ENCODE data around the gene ELP4. TPM values are rescaled to one million over a fixed set of nuclear protein-coding genes. Genes with fewer than 3 reads are reported as not detected.

Gene ELP4
- total and polyA plus RNA-seq, 2 experiments from 2014 or later: 28.2 to 38.3 TPM

DNA sequence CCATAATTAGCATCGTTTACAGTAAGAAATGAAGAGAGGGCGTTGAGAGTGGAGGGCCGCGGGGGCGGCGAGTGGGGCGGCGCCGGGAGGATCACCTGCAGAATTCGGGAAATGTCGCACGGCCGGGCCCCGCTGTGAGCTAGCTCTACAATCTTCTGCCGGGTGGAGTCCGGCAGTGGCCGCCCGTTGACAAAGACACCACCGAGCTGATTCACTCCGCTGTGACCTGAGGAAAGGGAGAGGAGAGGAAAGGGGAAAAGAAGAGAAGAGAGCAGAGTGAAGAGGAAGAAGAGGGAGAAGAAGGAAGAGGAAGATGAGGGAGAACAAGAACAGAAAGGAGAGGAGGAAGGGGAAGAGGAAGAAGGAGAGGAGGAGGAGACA is 293.0 kb downstream of the ELP4 start:
- peaks cover 51% of the 10 kb centered on the region for H3F3A ChIP-seq (replicated peaks; ENCODE audit: low read depth)
- Mint-ChIP-seq H3K27ac (no peak overlapping the region), H3K9me3 (peaks cover 7% of the 10 kb centered on the region; the same call in 2 of the 3 replicates), H3K4me3 (no peak overlapping the region), H3K4me1 (peaks cover 54% of the 10 kb centered on the region), H3K27me3 (ENCODE audit: insufficient read depth, low read depth, poor library complexity) (peaks cover 99% of the 10 kb centered on the region), H3K36me3 (ENCODE audit: low read depth) (no peaks in the 10 kb centered on the region)
- H2AFZ ChIP-seq: no peak overlapping the region
- H3K79me2 ChIP-seq (replicated peaks; ENCODE audit: insufficient read depth): no peaks in the 10 kb centered on the region
- H3K4me3 ChIP-seq: peak overlapping the region; percentile 58; the same call in 1 of the 2 replicates
- TF ChIP-seq EZH2 (IDR thresholded peaks at IDR 0.05; ENCODE audit: low read depth, unreplicated experiment): peak; percentile 99
- peak; percentile 89 for TF ChIP-seq EZH2phosphoT487 (IDR thresholded peaks at IDR 0.05; ENCODE audit: unreplicated experiment)
- TF ChIP-seq, protein P1, sequence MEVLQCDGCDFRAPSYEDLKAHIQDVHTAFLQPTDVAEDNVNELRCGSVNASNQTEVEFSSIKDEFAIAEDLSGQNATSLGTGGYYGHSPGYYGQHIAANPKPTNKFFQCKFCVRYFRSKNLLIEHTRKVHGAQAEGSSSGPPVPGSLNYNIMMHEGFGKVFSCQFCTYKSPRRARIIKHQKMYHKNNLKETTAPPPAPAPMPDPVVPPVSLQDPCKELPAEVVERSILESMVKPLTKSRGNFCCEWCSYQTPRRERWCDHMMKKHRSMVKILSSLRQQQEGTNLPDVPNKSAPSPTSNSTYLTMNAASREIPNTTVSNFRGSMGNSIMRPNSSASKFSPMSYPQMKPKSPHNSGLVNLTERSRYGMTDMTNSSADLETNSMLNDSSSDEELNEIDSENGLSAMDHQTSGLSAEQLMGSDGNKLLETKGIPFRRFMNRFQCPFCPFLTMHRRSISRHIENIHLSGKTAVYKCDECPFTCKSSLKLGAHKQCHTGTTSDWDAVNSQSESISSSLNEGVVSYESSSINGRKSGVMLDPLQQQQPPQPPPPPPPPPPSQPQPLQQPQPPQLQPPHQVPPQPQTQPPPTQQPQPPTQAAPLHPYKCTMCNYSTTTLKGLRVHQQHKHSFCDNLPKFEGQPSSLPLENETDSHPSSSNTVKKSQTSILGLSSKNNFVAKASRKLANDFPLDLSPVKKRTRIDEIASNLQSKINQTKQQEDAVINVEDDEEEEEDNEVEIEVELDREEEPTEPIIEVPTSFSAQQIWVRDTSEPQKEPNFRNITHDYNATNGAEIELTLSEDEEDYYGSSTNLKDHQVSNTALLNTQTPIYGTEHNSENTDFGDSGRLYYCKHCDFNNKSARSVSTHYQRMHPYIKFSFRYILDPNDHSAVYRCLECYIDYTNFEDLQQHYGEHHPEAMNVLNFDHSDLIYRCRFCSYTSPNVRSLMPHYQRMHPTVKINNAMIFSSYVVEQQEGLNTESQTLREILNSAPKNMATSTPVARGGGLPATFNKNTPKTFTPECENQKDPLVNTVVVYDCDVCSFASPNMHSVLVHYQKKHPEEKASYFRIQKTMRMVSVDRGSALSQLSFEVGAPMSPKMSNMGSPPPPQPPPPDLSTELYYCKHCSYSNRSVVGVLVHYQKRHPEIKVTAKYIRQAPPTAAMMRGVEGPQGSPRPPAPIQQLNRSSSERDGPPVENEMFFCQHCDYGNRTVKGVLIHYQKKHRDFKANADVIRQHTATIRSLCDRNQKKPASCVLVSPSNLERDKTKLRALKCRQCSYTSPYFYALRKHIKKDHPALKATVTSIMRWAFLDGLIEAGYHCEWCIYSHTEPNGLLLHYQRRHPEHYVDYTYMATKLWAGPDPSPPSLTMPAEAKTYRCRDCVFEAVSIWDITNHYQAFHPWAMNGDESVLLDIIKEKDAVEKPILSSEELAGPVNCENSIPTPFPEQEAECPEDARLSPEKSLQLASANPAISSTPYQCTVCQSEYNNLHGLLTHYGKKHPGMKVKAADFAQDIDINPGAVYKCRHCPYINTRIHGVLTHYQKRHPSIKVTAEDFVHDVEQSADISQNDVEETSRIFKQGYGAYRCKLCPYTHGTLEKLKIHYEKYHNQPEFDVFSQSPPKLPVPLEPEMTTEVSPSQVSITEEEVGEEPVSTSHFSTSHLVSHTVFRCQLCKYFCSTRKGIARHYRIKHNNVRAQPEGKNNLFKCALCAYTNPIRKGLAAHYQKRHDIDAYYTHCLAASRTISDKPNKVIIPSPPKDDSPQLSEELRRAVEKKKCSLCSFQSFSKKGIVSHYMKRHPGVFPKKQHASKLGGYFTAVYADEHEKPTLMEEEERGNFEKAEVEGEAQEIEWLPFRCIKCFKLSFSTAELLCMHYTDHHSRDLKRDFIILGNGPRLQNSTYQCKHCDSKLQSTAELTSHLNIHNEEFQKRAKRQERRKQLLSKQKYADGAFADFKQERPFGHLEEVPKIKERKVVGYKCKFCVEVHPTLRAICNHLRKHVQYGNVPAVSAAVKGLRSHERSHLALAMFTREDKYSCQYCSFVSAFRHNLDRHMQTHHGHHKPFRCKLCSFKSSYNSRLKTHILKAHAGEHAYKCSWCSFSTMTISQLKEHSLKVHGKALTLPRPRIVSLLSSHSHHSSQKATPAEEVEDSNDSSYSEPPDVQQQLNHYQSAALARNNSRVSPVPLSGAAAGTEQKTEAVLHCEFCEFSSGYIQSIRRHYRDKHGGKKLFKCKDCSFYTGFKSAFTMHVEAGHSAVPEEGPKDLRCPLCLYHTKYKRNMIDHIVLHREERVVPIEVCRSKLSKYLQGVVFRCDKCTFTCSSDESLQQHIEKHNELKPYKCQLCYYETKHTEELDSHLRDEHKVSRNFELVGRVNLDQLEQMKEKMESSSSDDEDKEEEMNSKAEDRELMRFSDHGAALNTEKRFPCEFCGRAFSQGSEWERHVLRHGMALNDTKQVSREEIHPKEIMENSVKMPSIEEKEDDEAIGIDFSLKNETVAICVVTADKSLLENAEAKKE (CRISPR knock-in tag; IDR thresholded peaks at IDR 0.05): no peak
- no peaks in the 10 kb centered on the region for H3K36me3 ChIP-seq (ENCODE audit: insufficient read depth)
- 0 out of 2 replicates have a peak overlapping the region, but pooled peaks have one; percentile 74 for H3K4me2 ChIP-seq
- ATAC-seq (no peak), DNase-seq (ENCODE audit: low spot score) (peak; percentile 53)
- H3K9me2 ChIP-seq (ENCODE audit: insufficient read depth): no peaks in the 10 kb centered on the region
- H3K27ac ChIP-seq (ENCODE audit: low read depth): no peak overlapping the region
- peaks cover 100% of the 10 kb centered on the region for H3K27me3 ChIP-seq (ENCODE audit: insufficient read depth)
- H3K4me1 ChIP-seq (ENCODE audit: insufficient read depth): peaks cover 62% of the 10 kb centered on the region
- H4K20me1 ChIP-seq (replicated peaks; ENCODE audit: insufficient read depth): peaks cover 29% of the 10 kb centered on the region

DNA sequence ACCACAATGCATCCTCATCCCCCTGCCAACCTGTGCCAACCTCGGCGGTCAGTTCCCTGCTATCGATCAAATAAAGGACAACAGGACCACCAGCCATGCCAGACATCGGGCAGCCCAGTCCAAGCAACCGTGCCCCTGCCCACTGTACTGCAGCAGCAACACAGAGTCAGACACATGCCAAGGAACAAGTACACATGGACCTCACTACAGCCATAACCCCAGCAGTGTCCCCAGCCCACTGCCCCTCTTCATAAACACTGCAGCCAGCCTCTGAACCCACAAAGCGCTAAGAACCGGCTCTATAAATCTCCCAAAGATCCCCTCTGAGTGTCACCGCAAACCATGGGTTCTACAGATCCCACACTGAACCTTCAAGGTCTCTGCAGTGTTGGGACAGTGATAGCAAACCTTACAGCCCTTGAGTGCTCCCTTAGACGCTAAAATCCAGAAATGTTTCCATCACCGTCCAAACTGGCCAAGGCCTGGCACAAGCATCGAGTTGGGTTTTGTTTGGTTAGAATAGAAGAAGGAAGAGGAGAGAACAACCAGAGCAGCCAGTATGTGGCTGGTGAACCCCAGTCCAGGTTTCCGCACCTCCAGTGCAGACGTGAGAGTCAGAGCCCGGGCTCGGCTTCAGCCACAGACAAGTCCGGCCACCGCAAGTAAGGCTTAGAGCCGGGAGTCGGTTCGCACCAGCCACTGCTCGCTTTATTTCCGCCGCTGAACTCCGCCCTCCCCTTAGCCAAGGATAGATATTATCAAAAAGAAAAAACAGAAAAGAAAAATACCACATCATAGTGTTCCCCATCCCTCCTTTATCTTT is 293.6 kb downstream of the ELP4 start:
- H3K4me3 ChIP-seq: peak overlapping the region; percentile 58; the same call in 1 of the 2 replicates
- no peaks in the 10 kb centered on the region for H3K9me2 ChIP-seq (ENCODE audit: insufficient read depth)
- DNase-seq (ENCODE audit: low spot score) (peak; percentile 67), ATAC-seq (no peak)
- H3K27ac ChIP-seq (ENCODE audit: low read depth): no peak overlapping the region
- no peaks in the 10 kb centered on the region for H3K36me3 ChIP-seq (ENCODE audit: insufficient read depth)
- Mint-ChIP-seq H3K9me3 (peaks cover 7% of the 10 kb centered on the region; the same call in 2 of the 3 replicates), H3K27ac (no peak overlapping the region), H3K4me3 (peak overlapping the region; percentile 65; the same call in 2 of the 3 replicates), H3K36me3 (ENCODE audit: low read depth) (no peaks in the 10 kb centered on the region), H3K27me3 (ENCODE audit: insufficient read depth, low read depth, poor library complexity) (peaks cover 99% of the 10 kb centered on the region), H3K4me1 (peaks cover 57% of the 10 kb centered on the region)
- peaks cover 100% of the 10 kb centered on the region for H3K27me3 ChIP-seq (ENCODE audit: insufficient read depth)
- H3K79me2 ChIP-seq (replicated peaks; ENCODE audit: insufficient read depth): no peaks in the 10 kb centered on the region
- H3K4me2 ChIP-seq: peak overlapping the region; percentile 74
- peaks cover 29% of the 10 kb centered on the region for H4K20me1 ChIP-seq (replicated peaks; ENCODE audit: insufficient read depth)
- H2AFZ ChIP-seq: no peak overlapping the region
- H3F3A ChIP-seq (replicated peaks; ENCODE audit: low read depth): peaks cover 51% of the 10 kb centered on the region
- H3K4me1 ChIP-seq (ENCODE audit: insufficient read depth): peaks cover 65% of the 10 kb centered on the region
- TF ChIP-seq POLR2AphosphoS5 (IDR thresholded peaks at IDR 0.05; ENCODE audit: low read depth): no peak
- TF ChIP-seq STAT1 (IDR thresholded peaks at IDR 0.05; ENCODE audit: unreplicated experiment): no peak
- TF ChIP-seq ZNF114 (CRISPR knock-in tag; IDR thresholded peaks at IDR 0.05): no peak
- TF ChIP-seq EZH2phosphoT487 (IDR thresholded peaks at IDR 0.05; ENCODE audit: unreplicated experiment): peak; percentile 24
- TF ChIP-seq EZH2 (IDR thresholded peaks at IDR 0.05; ENCODE audit: low read depth, unreplicated experiment): peak; percentile 91
